Esophagus muscularis mucosa (tissue), 4 donors: Measurements from ENCODE around the gene ZNF442.
"Not testable (repeated sequence)": the region's sequence is repeated elsewhere in the genome, so short reads cannot be mapped to it uniquely, and the experiment has no call there.

Source experiments
- CTCF ChIP-seq, 3 experiments: fragments of 200-600 bp in 2 of 3; fragments of 450-650 bp in 1 of 3; sonication (generic) in 2 of 3; IDR thresholded peaks; one replicate each; pipeline ENCODE4 v1.5.1; 2017 to 2019; ENCODE audit warnings: antibody characterized with exemption in 3 of 3, mild to moderate bottlenecking in 2 of 3, moderate library complexity in 1 of 3
- EP300 ChIP-seq: sonication (generic); formaldehyde crosslinking; IDR thresholded peaks from one replicate; pipeline ENCODE4 v1.6.1; 2017; ENCODE audit warnings: antibody characterized with exemption
- POLR2A ChIP-seq: fragments of 450-650 bp; IDR thresholded peaks from one replicate; pipeline ENCODE4 v1.6.1; 2017; ENCODE audit warnings: antibody characterized with exemption, moderate library complexity, mild to moderate bottlenecking, low read depth
- POLR2AphosphoS5 ChIP-seq, 2 donors: sonication (generic); formaldehyde crosslinking; IDR thresholded peaks; one replicate each; pipeline ENCODE4 v1.6.1; 2017; ENCODE audit warnings: antibody characterized with exemption in 2 of 2

- not testable (repeated sequence) for TF ChIP-seq EP300; CTCF (IDR thresholded peaks at IDR 0.05); POLR2AphosphoS5 (IDR thresholded peaks at IDR 0.05); POLR2A
Measured at GRCh38 chr19:12386365-12386764, 20.9 kb upstream of the ZNF442 start.
